Erythroblast (primary cell): Measurements from ENCODE around the gene NUDT5.

ENCODE experiments used
- GATA1 ChIP-seq: IDR thresholded peaks from 2 replicates; pipeline ENCODE4 v1.6.1; 2011; ENCODE audit warnings: low read depth, mild to moderate bottlenecking, control low read depth, low read length, moderate library complexity
- POLR2A ChIP-seq: IDR thresholded peaks from 2 replicates; pipeline ENCODE4 v1.6.1; 2011; ENCODE audit warnings: mild to moderate bottlenecking, low read length

DNA sequence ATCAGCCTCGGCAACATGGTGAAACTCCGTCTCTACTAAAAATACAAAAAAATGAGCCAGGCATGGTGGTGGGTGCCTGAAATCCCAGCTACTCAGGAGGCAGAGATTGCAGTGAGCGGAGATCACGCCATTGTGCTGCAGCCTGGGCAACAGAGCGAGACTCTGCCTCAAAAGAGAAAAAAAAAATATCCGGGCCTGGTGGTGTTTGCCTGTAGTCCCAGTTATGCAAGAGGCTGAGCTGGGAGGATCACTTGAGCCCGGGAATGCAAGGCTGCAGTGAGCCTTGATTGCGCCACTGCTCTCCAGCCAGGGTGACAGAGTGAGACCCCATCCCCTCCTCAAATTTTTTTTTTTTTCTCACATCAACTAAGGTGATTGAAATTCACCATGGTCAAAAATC lies 43.1 kb upstream of the NUDT5 start:
- TF ChIP-seq POLR2A (no peak), GATA1 (no peak)
